ENCODE measurements around the gene WIZ. TPM values are rescaled to one million over a fixed set of nuclear protein-coding genes. Genes with fewer than 3 reads are reported as not detected.
"Not testable (repeated sequence)": the region's sequence is repeated elsewhere in the genome, so short reads cannot be mapped to it uniquely, and the experiment has no call there.

Gene WIZ
- total RNA-seq, 2 experiments from 2014 or later, result 18.2 to 21.4 TPM

GRCh38 chr19:15411351-15411750 lies 38.4 kb downstream of the WIZ start:
- DNase-seq; H3K9me3 Mint-ChIP-seq; H3K27me3 Mint-ChIP-seq; H3K27ac Mint-ChIP-seq; intact Hi-C loops (cut with micrococcal nuclease); H3K4me3 Mint-ChIP-seq: not testable (repeated sequence)
- CTCF ChIA-PET, result interaction anchor here (1.2 kb wide), 1 partner anchor 144 kb away, joined by 4 read pairs; no protein-coding TSS in a partner anchor
- POLR2A ChIA-PET, result interaction anchor here (2.7 kb wide), 1 partner anchor 8 kb away, joined by 16 read pairs; the partner anchor contains the start of gene AKAP8L
- Mint-ChIP-seq H3K36me3 (peaks cover 17% of the 10 kb centered on the region), H3K4me1 (ENCODE audit: low read depth) (peaks cover 40% of the 10 kb centered on the region)

- no peak overlapping the region for H3K27ac Mint-ChIP-seq
- no peak overlapping the region for H3K4me3 Mint-ChIP-seq
- H3K4me1 Mint-ChIP-seq (ENCODE audit: low read depth), result peaks cover 33% of the 10 kb centered on the region
- CTCF ChIA-PET, result interaction anchor here (0.6 to 1.2 kb wide), 4 partner anchors 14 to 227 kb away, joined by 3 to 5 read pairs (median 3); partner anchors contain the start of gene AKAP8L
- H3K36me3 Mint-ChIP-seq, result peaks cover 11% of the 10 kb centered on the region
- no peak for DNase-seq
- no peaks in the 10 kb centered on the region for H3K9me3 Mint-ChIP-seq
- intact Hi-C loops (cut with micrococcal nuclease), result no loop called here
- POLR2A ChIA-PET, result no interaction called here
- H3K27me3 Mint-ChIP-seq, result no peaks in the 10 kb centered on the region
These were observed 45.0 kb downstream of the WIZ start for GRCh38 chr19:15404780-15405211.

- H3K4me1 Mint-ChIP-seq (ENCODE audit: low read depth), result peaks cover 30% of the 10 kb centered on the region
- CTCF ChIA-PET, result interaction anchor here (0.6 to 1.2 kb wide), 3 partner anchors 15 to 227 kb away, joined by 3 to 5 read pairs (median 3); partner anchors contain the start of gene AKAP8L
- intact Hi-C loops (cut with micrococcal nuclease), result no loop called here
- POLR2A ChIA-PET, result no interaction called here
- no peak overlapping the region for H3K4me3 Mint-ChIP-seq
- no peak for DNase-seq
- peaks cover 9% of the 10 kb centered on the region for H3K36me3 Mint-ChIP-seq
- no peaks in the 10 kb centered on the region for H3K9me3 Mint-ChIP-seq
- H3K27ac Mint-ChIP-seq, result no peak overlapping the region
- no peaks in the 10 kb centered on the region for H3K27me3 Mint-ChIP-seq
These were observed 45.5 kb downstream of the WIZ start for GRCh38 chr19:15404097-15404779.

- Mint-ChIP-seq H3K4me3 (no peak overlapping the region), H3K27ac (no peak overlapping the region), H3K9me3 (no peaks in the 10 kb centered on the region), H3K27me3 (no peaks in the 10 kb centered on the region), H3K36me3 (peaks cover 9% of the 10 kb centered on the region), H3K4me1 (ENCODE audit: low read depth) (peaks cover 28% of the 10 kb centered on the region)
- DNase-seq, result no peak
- POLR2A ChIA-PET, result no interaction called here
- CTCF ChIA-PET, result interaction anchor here (1.4 kb wide), 1 partner anchor 152 kb away, joined by 4 read pairs; no protein-coding TSS in a partner anchor
- intact Hi-C loops (cut with micrococcal nuclease), result no loop called here
These were observed 46.6 kb downstream of the WIZ start for GRCh38 chr19:15403151-15403531.

GRCh38 chr19:15402411-15403150 lies 47.2 kb downstream of the WIZ start:
- Mint-ChIP-seq H3K4me1 (ENCODE audit: low read depth) (peaks cover 23% of the 10 kb centered on the region), H3K9me3 (no peaks in the 10 kb centered on the region), H3K36me3 (peaks cover 14% of the 10 kb centered on the region), H3K27me3 (no peaks in the 10 kb centered on the region), H3K27ac (no peak overlapping the region), H3K4me3 (no peak overlapping the region)
- no peak for DNase-seq
- CTCF ChIA-PET, result interaction anchor here (1.4 kb wide), 1 partner anchor 153 kb away, joined by 4 read pairs; no protein-coding TSS in a partner anchor
- POLR2A ChIA-PET, result no interaction called here
- intact Hi-C loops (cut with micrococcal nuclease), result no loop called here

GRCh38 chr19:15401397-15401710 lies 48.4 kb downstream of the WIZ start:
- Mint-ChIP-seq H3K27ac (no peak overlapping the region), H3K27me3 (no peaks in the 10 kb centered on the region), H3K4me1 (ENCODE audit: low read depth) (peaks cover 12% of the 10 kb centered on the region), H3K4me3 (no peak overlapping the region), H3K36me3 (peaks cover 24% of the 10 kb centered on the region), H3K9me3 (no peaks in the 10 kb centered on the region)
- CTCF ChIA-PET, result no interaction called here
- POLR2A ChIA-PET, result no interaction called here
- DNase-seq, result no peak
- intact Hi-C loops (cut with micrococcal nuclease), result no loop called here

- Mint-ChIP-seq H3K27ac (no peak overlapping the region), H3K4me3 (no peak overlapping the region), H3K36me3 (peaks cover 29% of the 10 kb centered on the region), H3K4me1 (ENCODE audit: low read depth) (peaks cover 8% of the 10 kb centered on the region), H3K27me3 (no peaks in the 10 kb centered on the region), H3K9me3 (no peaks in the 10 kb centered on the region)
- POLR2A ChIA-PET, result interaction anchor here (0.9 kb wide), 1 partner anchor 18 kb away, joined by 3 read pairs; the partner anchor contains the start of gene AKAP8L
- DNase-seq, result no peak
- intact Hi-C loops (cut with micrococcal nuclease), result no loop called here
- CTCF ChIA-PET, result no interaction called here
These were observed 49.0 kb downstream of the WIZ start for GRCh38 chr19:15400521-15401396.

- Mint-ChIP-seq H3K4me3 (no peak overlapping the region), H3K4me1 (ENCODE audit: low read depth) (peaks cover 2% of the 10 kb centered on the region), H3K9me3 (no peaks in the 10 kb centered on the region), H3K27ac (no peak overlapping the region), H3K27me3 (no peaks in the 10 kb centered on the region), H3K36me3 (peaks cover 29% of the 10 kb centered on the region)
- ChIA-PET POLR2A (no interaction called here), CTCF (no interaction called here)
- intact Hi-C loops (cut with micrococcal nuclease), result no loop called here
- no peak for DNase-seq
These were observed 50.1 kb downstream of the WIZ start for GRCh38 chr19:15399635-15400034.

GRCh38 chr19:15399234-15399515 lies 50.6 kb downstream of the WIZ start:
- CTCF ChIA-PET, result no interaction called here
- no peak overlapping the region for H3K4me3 Mint-ChIP-seq
- no peak for DNase-seq
- peaks cover 29% of the 10 kb centered on the region for H3K36me3 Mint-ChIP-seq
- intact Hi-C loops (cut with micrococcal nuclease), result no loop called here
- POLR2A ChIA-PET, result no interaction called here
- H3K27me3 Mint-ChIP-seq, result no peaks in the 10 kb centered on the region
- no peaks in the 10 kb centered on the region for H3K4me1 Mint-ChIP-seq (ENCODE audit: low read depth)
- H3K27ac Mint-ChIP-seq, result no peak overlapping the region
- no peaks in the 10 kb centered on the region for H3K9me3 Mint-ChIP-seq

GRCh38 chr19:15398501-15399233 lies 51.1 kb downstream of the WIZ start:
- intact Hi-C loops (cut with micrococcal nuclease), result no loop called here
- no peak overlapping the region for H3K27ac Mint-ChIP-seq
- H3K4me1 Mint-ChIP-seq (ENCODE audit: low read depth), result no peaks in the 10 kb centered on the region
- no peak for DNase-seq
- H3K9me3 Mint-ChIP-seq, result no peaks in the 10 kb centered on the region
- no peak overlapping the region for H3K4me3 Mint-ChIP-seq
- CTCF ChIA-PET, result no interaction called here
- no peaks in the 10 kb centered on the region for H3K27me3 Mint-ChIP-seq
- H3K36me3 Mint-ChIP-seq, result peaks cover 30% of the 10 kb centered on the region
- POLR2A ChIA-PET, result no interaction called here

- H3K36me3 Mint-ChIP-seq, result peaks cover 37% of the 10 kb centered on the region
- CTCF ChIA-PET, result no interaction called here
- H3K4me3 Mint-ChIP-seq, result no peak overlapping the region
- DNase-seq, result no peak
- H3K27me3 Mint-ChIP-seq, result no peaks in the 10 kb centered on the region
- POLR2A ChIA-PET, result no interaction called here
- no peaks in the 10 kb centered on the region for H3K9me3 Mint-ChIP-seq
- no peaks in the 10 kb centered on the region for H3K4me1 Mint-ChIP-seq (ENCODE audit: low read depth)
- intact Hi-C loops (cut with micrococcal nuclease), result no loop called here
- H3K27ac Mint-ChIP-seq, result no peak overlapping the region
These were observed 52.0 kb downstream of the WIZ start for GRCh38 chr19:15397782-15398181.

GRCh38 chr19:15397236-15397635 lies 52.5 kb downstream of the WIZ start:
- H3K9me3 Mint-ChIP-seq, result no peaks in the 10 kb centered on the region
- no peaks in the 10 kb centered on the region for H3K4me1 Mint-ChIP-seq (ENCODE audit: low read depth)
- ChIA-PET CTCF (no interaction called here), POLR2A (no interaction called here)
- H3K4me3 Mint-ChIP-seq, result no peak overlapping the region
- H3K27ac Mint-ChIP-seq, result no peak overlapping the region
- DNase-seq, result no peak
- intact Hi-C loops (cut with micrococcal nuclease), result no loop called here
- H3K27me3 Mint-ChIP-seq, result no peaks in the 10 kb centered on the region
- H3K36me3 Mint-ChIP-seq, result peaks cover 37% of the 10 kb centered on the region
